Cardiac muscle cell (in vitro differentiated cells and primary cell): ENCODE results near the gene TP53TG5. TPM values are rescaled to one million over a fixed set of nuclear protein-coding genes. Genes with fewer than 3 reads are reported as not detected.

Experiments
- DNase-seq, 2 donors: peaks; one replicate each; pipeline versions ENCODE4 v3.0.0 to v3.0.0-alpha.2; 2010 to 2017; ENCODE audit warnings: low read depth in 1 of 2, low spot score in 1 of 2
- H3K27ac ChIP-seq: fragments of 200-600 bp; sonication (generic); 2 replicates; pipeline ENCODE4 v1.5.1; 2016
- H3K27me3 ChIP-seq: fragments of 200-600 bp; sonication (generic); 2 replicates; pipeline ENCODE4 v1.6.0; 2016; ENCODE audit warnings: control low read depth
- H3K36me3 ChIP-seq: fragments of 200-600 bp; sonication (generic); 2 replicates; pipeline ENCODE4 v1.5.1; 2016; ENCODE audit warnings: control low read depth
- H3K4me1 ChIP-seq: fragments of 200-600 bp; sonication (generic); 2 replicates; pipeline ENCODE4 v1.8.1; 2017; ENCODE audit warnings: low read depth, mild to moderate bottlenecking, mixed run types
- H3K4me3 ChIP-seq: fragments of 200-600 bp; sonication (generic); 2 replicates; pipeline ENCODE4 v1.5.1; 2016; ENCODE audit warnings: mild to moderate bottlenecking
- H3K9me3 ChIP-seq: fragments of 200-600 bp; sonication (generic); 2 replicates; pipeline ENCODE4 v1.5.1; 2017; ENCODE audit warnings: low read depth, mild to moderate bottlenecking, control low read depth
- polyA plus RNA-seq: library from polyadenylated mRNA; unstranded; fragments of >200 nt; fragmentation: Nextera tagmentation; extraction: Ambion mirVana; gene quantifications from 2 replicates; pipeline ENCODE4 v1.2.1, GENCODE V29; 2016
- total RNA-seq: library from RNA; depleted of rRNA; stranded (reverse); fragments of >200 nt; gene quantifications from 2 replicates; pipeline ENCODE4 v1.2.3, GENCODE V29; 2016
- TF ChIP-seq, protein P1 (sequence below): IDR thresholded peaks from 2 replicates; pipeline ENCODE4 v1.5.1; 2012; ENCODE audit warnings: low read depth, mild to moderate bottlenecking, low read length

The TP53TG5 gene
- total and polyA plus RNA-seq, 2 experiments from 2014 or later, result 0.39 to 3.5 TPM

DNA sequence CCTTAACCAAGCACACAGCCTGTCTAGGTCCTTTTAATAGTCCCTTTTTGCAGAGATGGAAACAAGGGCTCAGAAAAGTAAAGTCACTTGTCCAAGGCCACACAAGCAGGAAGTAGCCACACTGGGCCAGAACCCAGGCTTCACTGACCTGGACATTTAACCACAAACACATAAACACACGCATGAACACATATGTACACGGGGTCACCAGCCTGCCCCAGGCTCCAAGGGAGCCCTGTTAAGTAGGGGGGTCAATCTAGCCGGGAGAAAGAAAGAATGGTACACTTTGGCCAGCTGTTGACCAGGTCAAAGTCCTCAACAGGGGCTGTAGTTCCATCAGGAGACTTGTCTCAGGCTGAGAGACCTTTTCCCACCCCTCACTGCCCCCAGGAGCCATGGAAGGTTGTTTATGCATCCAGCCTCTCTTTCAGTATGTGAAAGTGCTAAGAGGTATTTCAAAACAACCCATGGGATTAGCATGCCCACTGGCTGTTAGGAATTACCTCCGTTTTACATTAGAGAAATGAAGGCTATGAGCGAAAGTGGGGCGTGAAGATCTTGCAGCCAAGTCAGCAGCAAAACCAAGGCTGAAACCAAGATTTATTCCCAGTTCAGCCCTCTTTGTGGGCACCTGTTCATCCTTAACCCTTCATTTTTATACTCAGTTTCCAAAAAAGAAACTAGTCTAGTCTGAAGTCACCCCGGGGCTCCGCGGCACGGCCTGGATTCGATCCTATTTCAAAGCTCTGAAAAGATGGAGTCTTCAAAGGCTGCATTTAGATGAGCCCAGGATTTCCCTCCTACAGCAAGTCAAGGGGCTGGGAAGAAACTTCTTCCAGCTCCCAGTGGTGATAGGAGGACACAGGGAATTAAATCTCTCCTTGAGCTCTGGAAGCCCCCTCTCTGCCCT lies 39.7 kb downstream of the TP53TG5 start:
- DNase-seq, result no peak
- Histone ChIP-seq H3K36me3 (peaks cover 6% of the 10 kb centered on the region), H3K27me3 (no peaks in the 10 kb centered on the region), H3K4me1 (peaks cover 53% of the 10 kb centered on the region), H3K27ac (peak overlapping the region; percentile 98), H3K4me3 (no peak overlapping the region), H3K9me3 (no peaks in the 10 kb centered on the region)
- TF ChIP-seq, protein P1, sequence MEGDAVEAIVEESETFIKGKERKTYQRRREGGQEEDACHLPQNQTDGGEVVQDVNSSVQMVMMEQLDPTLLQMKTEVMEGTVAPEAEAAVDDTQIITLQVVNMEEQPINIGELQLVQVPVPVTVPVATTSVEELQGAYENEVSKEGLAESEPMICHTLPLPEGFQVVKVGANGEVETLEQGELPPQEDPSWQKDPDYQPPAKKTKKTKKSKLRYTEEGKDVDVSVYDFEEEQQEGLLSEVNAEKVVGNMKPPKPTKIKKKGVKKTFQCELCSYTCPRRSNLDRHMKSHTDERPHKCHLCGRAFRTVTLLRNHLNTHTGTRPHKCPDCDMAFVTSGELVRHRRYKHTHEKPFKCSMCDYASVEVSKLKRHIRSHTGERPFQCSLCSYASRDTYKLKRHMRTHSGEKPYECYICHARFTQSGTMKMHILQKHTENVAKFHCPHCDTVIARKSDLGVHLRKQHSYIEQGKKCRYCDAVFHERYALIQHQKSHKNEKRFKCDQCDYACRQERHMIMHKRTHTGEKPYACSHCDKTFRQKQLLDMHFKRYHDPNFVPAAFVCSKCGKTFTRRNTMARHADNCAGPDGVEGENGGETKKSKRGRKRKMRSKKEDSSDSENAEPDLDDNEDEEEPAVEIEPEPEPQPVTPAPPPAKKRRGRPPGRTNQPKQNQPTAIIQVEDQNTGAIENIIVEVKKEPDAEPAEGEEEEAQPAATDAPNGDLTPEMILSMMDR, result no peak

DNA sequence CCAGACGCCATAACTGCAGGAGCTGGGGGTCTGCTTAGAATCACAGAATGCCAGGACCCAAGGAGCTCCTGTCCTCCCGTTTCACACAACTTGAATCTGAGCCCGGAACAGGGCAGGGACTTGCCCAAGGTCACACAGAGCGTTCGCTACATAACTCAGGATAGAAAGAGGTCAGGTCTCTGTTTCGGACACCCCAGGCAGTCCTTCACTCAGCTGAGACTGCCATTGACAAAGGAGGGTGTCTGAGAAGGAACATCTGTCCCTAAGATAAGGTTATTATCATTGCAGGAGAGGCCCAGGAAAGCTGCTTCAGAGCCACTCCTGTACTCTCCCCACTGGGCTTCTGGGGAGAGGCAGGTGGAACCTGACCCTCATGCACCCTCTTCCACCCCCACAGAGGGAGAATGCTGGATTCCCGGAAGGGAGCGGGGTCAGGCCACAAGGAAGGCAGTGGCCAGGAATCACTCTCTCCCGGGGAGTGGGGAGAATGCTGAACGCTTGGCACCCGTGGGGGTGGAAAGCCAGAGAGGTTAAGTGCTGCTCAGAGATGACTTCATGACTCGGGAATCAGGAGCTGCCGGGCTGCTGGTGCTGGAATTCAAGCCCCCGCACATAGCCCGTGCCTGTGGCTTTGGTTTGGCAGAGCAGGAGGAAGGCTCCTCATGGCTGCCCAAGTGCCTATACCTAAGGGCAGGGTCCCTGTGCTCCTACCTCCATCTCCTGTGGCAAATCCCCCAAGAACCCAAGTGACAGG lies 40.6 kb downstream of the TP53TG5 start:
- H3K27me3 ChIP-seq, result no peaks in the 10 kb centered on the region
- H3K4me3 ChIP-seq, result no peak overlapping the region
- H3K36me3 ChIP-seq, result peaks cover 9% of the 10 kb centered on the region
- peak overlapping the region; percentile 98 for H3K27ac ChIP-seq
- DNase-seq, result peak; percentile 63 to 94
- H3K4me1 ChIP-seq, result peaks cover 44% of the 10 kb centered on the region
- TF ChIP-seq, protein P1, result no peak
- H3K9me3 ChIP-seq, result no peaks in the 10 kb centered on the region

GRCh38 chr20:45336530-45337366 lies 41.4 kb downstream of the TP53TG5 start:
- no peaks in the 10 kb centered on the region for H3K27me3 ChIP-seq
- H3K9me3 ChIP-seq, result no peaks in the 10 kb centered on the region
- peak in 1 of 2 donors; percentile 50 for DNase-seq
- H3K4me3 ChIP-seq, result no peak overlapping the region
- TF ChIP-seq, protein P1, result no peak
- H3K27ac ChIP-seq, result peak overlapping the region; percentile 98
- peaks cover 13% of the 10 kb centered on the region for H3K36me3 ChIP-seq
- peaks cover 38% of the 10 kb centered on the region for H3K4me1 ChIP-seq

DNA sequence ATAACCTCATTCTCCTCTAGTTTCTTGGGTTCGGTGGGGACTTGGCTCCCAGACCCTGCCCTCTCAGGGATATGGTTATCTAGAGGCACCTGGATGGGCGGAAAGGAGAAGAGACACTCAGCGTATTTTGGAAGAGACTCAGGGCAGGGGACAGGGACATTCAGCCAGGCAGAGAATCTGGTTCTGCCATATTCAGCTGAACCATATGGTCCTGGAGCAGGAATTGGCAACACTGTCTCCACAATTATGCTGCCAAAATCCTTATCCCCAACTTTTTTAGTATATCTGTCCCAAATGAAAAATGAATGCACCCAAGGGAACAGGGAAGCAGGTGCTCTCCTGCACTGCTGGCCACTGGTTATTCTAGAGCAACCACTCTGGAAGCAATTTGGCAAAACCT lies 47.6 kb downstream of the TP53TG5 start:
- Histone ChIP-seq H3K9me3 (no peaks in the 10 kb centered on the region), H3K4me1 (peaks cover 2% of the 10 kb centered on the region), H3K36me3 (peaks cover 27% of the 10 kb centered on the region), H3K4me3 (no peak overlapping the region), H3K27ac (no peak overlapping the region), H3K27me3 (no peaks in the 10 kb centered on the region)
- TF ChIP-seq, protein P1, result no peak
- no peak for DNase-seq
